Smooth muscle cell (in vitro differentiated cells): ENCODE results near the gene LRRC15. TPM values are rescaled to one million over a fixed set of nuclear protein-coding genes. Genes with fewer than 3 reads are reported as not detected.

Experiments used
- DNase-seq: peaks from one replicate; lab custom pipeline; 2025; ENCODE audit not compliant: unreplicated experiment; lab: John Stamatoyannopoulos, UW
- H2AFZ ChIP-seq: fragments of 200-600 bp; sonication (generic); 2 replicates; pipeline ENCODE4 v1.6.0; 2016; ENCODE audit warnings: antibody characterized with exemption, low read depth, mild to moderate bottlenecking
- H3F3A ChIP-seq: fragments of 200-600 bp; sonication (generic); 2 replicates; pipeline ENCODE4 v1.6.0; 2017; ENCODE audit warnings: antibody characterized with exemption, low read depth
- H3K27ac ChIP-seq: fragments of 200-600 bp; sonication (generic); 2 replicates; pipeline ENCODE4 v1.5.1; 2016; ENCODE audit warnings: low read depth, mild to moderate bottlenecking
- H3K27me3 ChIP-seq: fragments of 200-600 bp; sonication (generic); 2 replicates; pipeline ENCODE4 v1.6.1; 2016; ENCODE audit warnings: low read depth, mild to moderate bottlenecking
- H3K36me3 ChIP-seq: fragments of 200-600 bp; sonication (generic); 2 replicates; pipeline ENCODE4 v1.5.1; 2016; ENCODE audit warnings: low read depth
- H3K4me1 ChIP-seq: fragments of 200-600 bp; sonication (generic); 2 replicates; pipeline ENCODE4 v1.5.1; 2016; ENCODE audit warnings: low read depth
- H3K4me2 ChIP-seq: fragments of 200-600 bp; sonication (generic); 2 replicates; pipeline ENCODE4 v1.6.0; 2016; ENCODE audit warnings: mild to moderate bottlenecking
- H3K4me3 ChIP-seq: fragments of 200-600 bp; sonication (generic); 2 replicates; pipeline ENCODE4 v1.5.1; 2016; ENCODE audit warnings: mild to moderate bottlenecking
- H3K79me2 ChIP-seq: fragments of 200-600 bp; sonication (generic); 2 replicates; pipeline ENCODE4 v1.6.0; 2016; ENCODE audit warnings: low read depth, mild to moderate bottlenecking
- H3K9ac ChIP-seq: fragments of 200-600 bp; sonication (generic); 2 replicates; pipeline ENCODE4 v1.6.0; 2016; ENCODE audit warnings: low read depth
- H3K9me3 ChIP-seq: fragments of 200-600 bp; sonication (generic); replicated peaks from 2 replicates; pipeline ENCODE4 v1.5.1; 2016; ENCODE audit warnings: low read depth
- H4K20me1 ChIP-seq: fragments of 200-600 bp; sonication (generic); 2 replicates; pipeline ENCODE4 v1.6.0; 2016; ENCODE audit warnings: low read depth
- CTCF ChIP-seq: fragments of 200-600 bp; sonication (generic); IDR thresholded peaks from 2 replicates; pipeline ENCODE4 v1.5.1; 2017; ENCODE audit warnings: borderline replicate concordance, mild to moderate bottlenecking, antibody characterized with exemption; ENCODE audit not compliant: insufficient read depth, poor library complexity, severe bottlenecking
- whole genome bisulfite sequencing: methylation state at CpG from one replicate; pipeline ENCODE4 v1.1.7; 2016; ENCODE audit warnings: low lambda C conversion rate; 5-methylcytosine and 5-hydroxymethylcytosine counted together
- polyA plus RNA-seq: library from polyadenylated mRNA; unstranded; fragments of >200 nt; fragmentation: Nextera tagmentation; extraction: Ambion mirVana; gene quantifications from 2 replicates; pipeline ENCODE4 v1.2.1, GENCODE V29; 2016
- total RNA-seq: library from RNA; depleted of rRNA; stranded (reverse); fragments of >200 nt; gene quantifications from 2 replicates; pipeline ENCODE4 v1.2.3, GENCODE V29; 2014

LRRC15 gene
- total and polyA plus RNA-seq, 2 experiments from 2014 or later = 4.7 to 4.9 TPM

DNA sequence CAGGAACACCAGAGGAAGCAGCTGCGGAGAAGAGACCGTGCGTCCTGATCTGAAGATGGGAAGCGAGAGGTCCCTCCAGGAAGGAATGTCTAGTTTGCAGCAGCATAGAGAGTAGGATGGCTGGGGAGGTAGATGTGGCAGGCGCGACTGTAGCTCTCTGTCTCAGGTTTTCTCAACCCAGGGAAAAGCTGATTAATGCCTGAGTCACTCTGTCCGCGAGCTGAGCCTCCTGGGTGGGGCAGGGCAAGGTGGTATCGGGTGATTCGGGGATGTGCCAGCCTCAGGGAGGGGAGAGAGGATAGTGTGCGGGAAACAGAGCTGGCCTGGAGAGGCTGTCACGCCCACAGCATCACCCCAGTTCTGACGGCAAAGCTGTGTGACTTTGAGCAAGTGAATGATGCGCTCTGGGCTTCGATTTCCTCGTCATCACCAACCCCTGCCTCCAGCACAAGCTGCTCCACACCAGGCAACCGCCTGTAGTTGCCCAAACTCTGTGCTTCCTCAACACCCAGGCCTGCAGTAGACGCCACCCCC, 46.8 kb downstream of the LRRC15 start:
- 57% methylated on average over 18 of the region's 18 CpGs for WGBS
- Histone ChIP-seq H3K79me2 (no peaks in the 10 kb centered on the region), H4K20me1 (no peaks in the 10 kb centered on the region), H3K4me2 (peak overlapping the region; percentile 8), H3K4me3 (no peak overlapping the region), H2AFZ (no peak overlapping the region), H3K36me3 (no peaks in the 10 kb centered on the region), H3F3A (peaks cover 14% of the 10 kb centered on the region), H3K27me3 (peaks cover 3% of the 10 kb centered on the region), H3K9me3 (no peaks in the 10 kb centered on the region), H3K27ac (peak overlapping the region; percentile 48), H3K9ac (no peak overlapping the region), H3K4me1 (no peaks in the 10 kb centered on the region)
- no peak for DNase-seq
- no peak for TF ChIP-seq CTCF

DNA sequence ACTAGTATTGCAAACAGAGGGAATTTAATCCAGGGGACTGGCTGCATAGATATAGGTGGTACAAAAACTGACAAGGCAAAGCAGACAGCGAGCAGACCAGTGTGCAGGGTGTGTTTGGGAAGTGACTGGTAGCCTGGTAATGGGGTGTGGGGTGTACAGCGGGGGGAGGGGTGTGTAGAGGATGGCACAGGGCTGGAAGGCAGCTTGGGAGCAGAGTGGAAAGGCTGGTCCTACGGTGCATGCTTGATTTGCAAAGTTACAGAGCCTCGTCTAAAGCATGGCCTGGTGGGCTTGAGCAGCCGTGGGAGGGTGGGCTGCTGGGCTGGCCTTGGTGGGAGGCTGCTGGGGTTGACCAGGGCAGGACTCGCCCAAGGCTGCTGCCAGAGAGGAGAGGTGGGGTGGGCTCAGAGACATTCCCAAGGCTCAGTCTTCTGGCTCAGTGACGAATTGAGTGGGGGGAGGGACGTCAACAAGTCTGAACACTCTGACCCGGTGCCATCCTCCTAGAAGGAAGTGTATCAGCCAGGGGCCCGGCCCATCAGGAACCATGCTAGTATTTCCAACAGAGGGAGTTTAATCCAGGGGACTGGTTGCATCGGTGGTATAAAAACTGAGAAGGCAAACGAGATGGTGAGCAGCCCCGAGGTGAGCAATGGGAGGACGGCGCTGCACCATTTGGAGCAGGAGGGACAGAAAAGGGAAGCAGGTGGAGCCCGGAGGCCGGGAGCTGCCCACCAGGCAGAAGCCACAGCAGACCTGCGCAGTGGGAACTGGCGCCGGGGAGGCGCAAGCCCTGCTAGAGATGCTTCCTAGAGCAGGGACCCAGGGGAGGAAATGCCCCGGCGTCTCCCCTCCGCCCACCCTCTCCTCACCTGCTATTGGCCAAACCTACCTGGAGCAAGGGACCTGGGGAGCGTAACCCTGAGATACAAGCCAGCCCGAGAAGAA, 47.6 kb downstream of the LRRC15 start:
- Histone ChIP-seq H3K36me3 (no peaks in the 10 kb centered on the region), H3K9me3 (no peaks in the 10 kb centered on the region), H3F3A (peaks cover 10% of the 10 kb centered on the region), H3K4me2 (peak overlapping the region; percentile 8), H2AFZ (no peak overlapping the region), H4K20me1 (no peaks in the 10 kb centered on the region), H3K27me3 (peaks cover 10% of the 10 kb centered on the region), H3K4me1 (no peaks in the 10 kb centered on the region), H3K79me2 (no peaks in the 10 kb centered on the region), H3K9ac (no peak overlapping the region), H3K27ac (no peak overlapping the region), H3K4me3 (no peak overlapping the region)
- TF ChIP-seq CTCF = no peak
- DNase-seq = no peak
- 92% methylated on average over 24 of the region's 26 CpGs for WGBS

DNA sequence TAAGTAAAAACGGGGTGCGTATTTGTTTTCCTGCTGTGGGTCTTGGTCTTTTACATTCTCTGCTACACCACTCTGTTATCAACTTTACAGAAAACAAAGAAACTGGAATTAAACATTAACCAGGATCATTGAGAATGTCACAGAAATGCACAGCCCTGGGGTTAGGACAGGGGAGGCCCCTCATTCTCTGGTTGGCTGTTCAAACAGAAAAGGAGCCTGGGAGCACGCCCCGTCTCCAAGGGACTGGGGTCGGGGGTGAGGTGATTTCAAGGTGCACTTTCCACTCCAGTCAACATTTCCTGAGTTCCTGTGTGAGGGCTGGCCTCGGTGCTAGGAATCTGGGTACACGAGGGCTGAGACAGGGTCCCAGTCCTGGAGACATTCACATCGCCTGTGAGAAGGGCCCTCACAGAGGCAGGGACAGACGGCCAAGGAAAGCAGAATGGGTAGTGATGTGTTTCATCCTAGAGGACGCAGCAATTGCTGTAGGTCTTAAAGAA, 48.7 kb downstream of the LRRC15 start:
- H3F3A ChIP-seq = no peaks in the 10 kb centered on the region
- no peak overlapping the region for H3K27ac ChIP-seq
- no peak for DNase-seq
- 85% methylated on average over 10 of the region's 10 CpGs for WGBS
- H3K27me3 ChIP-seq = peaks cover 15% of the 10 kb centered on the region
- H3K4me2 ChIP-seq = no peak overlapping the region
- no peaks in the 10 kb centered on the region for H4K20me1 ChIP-seq
- H3K36me3 ChIP-seq = no peaks in the 10 kb centered on the region
- no peak overlapping the region for H2AFZ ChIP-seq
- TF ChIP-seq CTCF = no peak
- H3K9me3 ChIP-seq = no peaks in the 10 kb centered on the region
- H3K4me1 ChIP-seq = peaks cover 5% of the 10 kb centered on the region
- no peaks in the 10 kb centered on the region for H3K79me2 ChIP-seq
- H3K9ac ChIP-seq = no peak overlapping the region
- H3K4me3 ChIP-seq = no peak overlapping the region
